HG02870 (cell line): ENCODE results near the gene RHBDL3.
"Not testable (repeated sequence)": the region's sequence is repeated elsewhere in the genome, so short reads cannot be mapped to it uniquely, and the experiment has no call there.

Source experiments
- ATAC-seq: cut with Tn5 transposase; IDR thresholded peaks from one replicate; pipeline ENCODE4 v1.9.1; 2021; ENCODE audit warnings: mild to moderate bottlenecking, moderate library complexity; ENCODE audit not compliant: unreplicated experiment

Gene RHBDL3

GRCh38 chr17:32323046-32323445 lies 57.4 kb downstream of the RHBDL3 start:
- ATAC-seq = no peak

GRCh38 chr17:32323811-32324491 lies 58.3 kb downstream of the RHBDL3 start:
- ATAC-seq = no peak

- no peak for ATAC-seq
Measured at GRCh38 chr17:32327911-32328310, 62.3 kb downstream of the RHBDL3 start.

GRCh38 chr17:32330147-32330546 lies 64.5 kb downstream of the RHBDL3 start:
- ATAC-seq = no peak

- ATAC-seq = no peak
Measured at GRCh38 chr17:32331243-32332040, 65.8 kb downstream of the RHBDL3 start.

GRCh38 chr17:32333187-32333586 lies 67.6 kb downstream of the RHBDL3 start:
- ATAC-seq = no peak

GRCh38 chr17:32335046-32335445 lies 69.4 kb downstream of the RHBDL3 start:
- ATAC-seq = no peak

- ATAC-seq = no peak
Measured at GRCh38 chr17:32335687-32336086, 70.1 kb downstream of the RHBDL3 start.

- ATAC-seq = peak; percentile 38
Measured at GRCh38 chr17:32341141-32341856, 75.7 kb downstream of the RHBDL3 start.

- ATAC-seq = peak; percentile 79
Measured at GRCh38 chr17:32341857-32342602, 76.4 kb downstream of the RHBDL3 start, which contains the start of gene C17orf75. C17orf75 (minus strand) TSS chr17:32342173; CDS start chr17:32342139, 34 bp downstream.

- no peak for ATAC-seq
Measured at GRCh38 chr17:32342603-32343325, 77.1 kb downstream of the RHBDL3 start.

- ATAC-seq = no peak
Measured at GRCh38 chr17:32345951-32346600, 80.4 kb downstream of the RHBDL3 start.

GRCh38 chr17:32348483-32348800 lies 82.8 kb downstream of the RHBDL3 start:
- ATAC-seq = no peak

GRCh38 chr17:32349503-32349853 lies 83.8 kb downstream of the RHBDL3 start:
- ATAC-seq = no peak

- ATAC-seq = peak; percentile 82
Measured at GRCh38 chr17:32349854-32350665, 84.4 kb downstream of the RHBDL3 start, which contains the start of gene ZNF207. ZNF207 (plus strand) TSS chr17:32350157; CDS start chr17:32350286, 129 bp downstream.

- peak; percentile 12 for ATAC-seq
Measured at GRCh38 chr17:32350666-32351418, 85.2 kb downstream of the RHBDL3 start.

GRCh38 chr17:32352734-32353133 lies 87.1 kb downstream of the RHBDL3 start:
- not testable (repeated sequence) for ATAC-seq
